ENCODE results near the gene KCNMB1.
"Not testable (repeated sequence)": the region's sequence is repeated elsewhere in the genome, so short reads cannot be mapped to it uniquely, and the experiment has no call there.

Gene KCNMB1

GRCh38 chr5:170378740-170379139, 10.4 kb downstream of the KCNMB1 start:
- Histone ChIP-seq H3K4me1 (ENCODE audit: insufficient read depth, insufficient read length) (peaks cover 5% of the 10 kb centered on the region), H3K9me3 (ENCODE audit: insufficient read depth, low read length) (no peaks in the 10 kb centered on the region), H3K27me3 (ENCODE audit: insufficient read depth, insufficient read length) (no peaks in the 10 kb centered on the region), H3K36me3 (ENCODE audit: insufficient read depth, insufficient read length, low read length) (no peaks in the 10 kb centered on the region), H3K9ac (ENCODE audit: insufficient read length, low read depth) (no peak overlapping the region), H3K4me3 (ENCODE audit: insufficient read length, low read depth) (no peak overlapping the region)
- DNase-seq (ENCODE audit: low read depth, low spot score), result no peak
- TF ChIP-seq YY1 (IDR thresholded peaks at IDR 0.05; ENCODE audit: insufficient read depth, insufficient read length) (no peak), SUZ12 (IDR thresholded peaks at IDR 0.05; ENCODE audit: extremely low read depth, insufficient read depth, insufficient read length) (no peak), ZNF274 (IDR thresholded peaks at IDR 0.05; ENCODE audit: low read depth, low read length) (no peak)

DNA sequence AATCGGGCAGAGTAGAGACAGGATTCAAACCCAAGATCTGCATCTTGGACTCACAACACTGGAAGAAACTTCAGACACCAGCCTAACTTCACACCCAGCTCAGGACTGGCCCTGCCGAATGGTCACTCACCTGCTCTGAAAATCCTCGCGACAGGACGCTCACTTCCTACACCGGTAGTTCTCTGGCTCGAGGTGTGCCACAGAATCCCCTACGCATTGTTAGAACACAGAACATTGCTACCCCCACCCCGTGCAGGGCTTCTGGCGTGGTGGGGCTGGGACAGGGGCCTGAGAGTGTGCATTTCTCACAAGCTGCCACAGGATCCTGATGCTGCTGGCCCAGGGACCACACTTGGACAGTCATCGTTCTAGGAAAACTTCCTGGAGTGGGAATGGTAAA, 12.1 kb downstream of the KCNMB1 start:
- peaks cover 5% of the 10 kb centered on the region for H3K4me1 ChIP-seq (ENCODE audit: insufficient read depth, insufficient read length)

GRCh38 chr5:170376526-170376925, 12.6 kb downstream of the KCNMB1 start:
- H3K9ac ChIP-seq (ENCODE audit: insufficient read length, low read depth); H3K4me1 ChIP-seq (ENCODE audit: insufficient read depth, insufficient read length); H3K4me3 ChIP-seq (ENCODE audit: insufficient read length, low read depth); H3K27me3 ChIP-seq (ENCODE audit: insufficient read depth, insufficient read length); H3K9me3 ChIP-seq (ENCODE audit: insufficient read depth, low read length); DNase-seq (ENCODE audit: low read depth, low spot score); H3K36me3 ChIP-seq (ENCODE audit: insufficient read depth, insufficient read length, low read length): not testable (repeated sequence)

More for the DNA sequence above, 12.1 kb downstream of the KCNMB1 start:
- TF ChIP-seq ZNF274 (IDR thresholded peaks at IDR 0.05; ENCODE audit: low read depth, low read length) (no peak), SUZ12 (IDR thresholded peaks at IDR 0.05; ENCODE audit: extremely low read depth, insufficient read depth, insufficient read length) (no peak), YY1 (IDR thresholded peaks at IDR 0.05; ENCODE audit: insufficient read depth, insufficient read length) (no peak)
- H3K27me3 ChIP-seq (ENCODE audit: insufficient read depth, insufficient read length), result no peaks in the 10 kb centered on the region
- H3K9me3 ChIP-seq (ENCODE audit: insufficient read depth, low read length), result no peaks in the 10 kb centered on the region
- DNase-seq (ENCODE audit: low read depth, low spot score), result no peak
- no peak overlapping the region for H3K9ac ChIP-seq (ENCODE audit: insufficient read length, low read depth)
- no peak overlapping the region for H3K4me3 ChIP-seq (ENCODE audit: insufficient read length, low read depth)
- H3K36me3 ChIP-seq (ENCODE audit: insufficient read depth, insufficient read length, low read length), result no peaks in the 10 kb centered on the region

DNA sequence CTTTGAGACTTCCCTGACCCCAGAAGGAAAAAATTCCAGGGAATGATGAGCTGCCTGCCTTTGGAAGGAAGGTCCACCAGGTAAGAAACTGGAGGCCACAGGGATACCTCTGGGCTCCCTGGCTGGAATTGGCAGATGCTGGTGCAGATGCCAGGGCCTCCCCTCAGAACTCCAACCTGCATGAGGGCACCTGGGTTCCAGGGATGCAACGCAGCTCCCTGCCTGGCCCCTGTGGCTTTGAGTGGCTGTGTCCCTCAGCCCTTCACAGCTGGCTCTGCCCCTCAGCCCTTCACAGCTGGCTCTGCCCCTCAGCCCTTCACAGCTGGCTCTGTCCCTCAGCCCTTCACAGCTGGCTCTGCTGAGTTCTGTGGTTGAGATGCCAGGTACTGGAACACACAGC, 13.9 kb downstream of the KCNMB1 start:
- peaks cover 3% of the 10 kb centered on the region for H3K4me1 ChIP-seq (ENCODE audit: insufficient read depth, insufficient read length)
- TF ChIP-seq SUZ12 (IDR thresholded peaks at IDR 0.05; ENCODE audit: extremely low read depth, insufficient read depth, insufficient read length) (no peak), YY1 (IDR thresholded peaks at IDR 0.05; ENCODE audit: insufficient read depth, insufficient read length) (no peak), ZNF274 (IDR thresholded peaks at IDR 0.05; ENCODE audit: low read depth, low read length) (no peak)
- no peaks in the 10 kb centered on the region for H3K36me3 ChIP-seq (ENCODE audit: insufficient read depth, insufficient read length, low read length)
- H3K4me3 ChIP-seq (ENCODE audit: insufficient read length, low read depth), result no peak overlapping the region
- no peak overlapping the region for H3K9ac ChIP-seq (ENCODE audit: insufficient read length, low read depth)
- no peak for DNase-seq (ENCODE audit: low read depth, low spot score)
- no peaks in the 10 kb centered on the region for H3K27me3 ChIP-seq (ENCODE audit: insufficient read depth, insufficient read length)
- no peaks in the 10 kb centered on the region for H3K9me3 ChIP-seq (ENCODE audit: insufficient read depth, low read length)

- TF ChIP-seq YY1 (IDR thresholded peaks at IDR 0.05; ENCODE audit: insufficient read depth, insufficient read length), result no peak
- TF ChIP-seq ZNF274 (IDR thresholded peaks at IDR 0.05; ENCODE audit: low read depth, low read length), result no peak
- no peak for TF ChIP-seq SUZ12 (IDR thresholded peaks at IDR 0.05; ENCODE audit: extremely low read depth, insufficient read depth, insufficient read length)
- no peaks in the 10 kb centered on the region for H3K9me3 ChIP-seq (ENCODE audit: insufficient read depth, low read length)
- H3K4me1 ChIP-seq (ENCODE audit: insufficient read depth, insufficient read length), result no peaks in the 10 kb centered on the region
- H3K4me3 ChIP-seq (ENCODE audit: insufficient read length, low read depth), result no peak overlapping the region
- H3K36me3 ChIP-seq (ENCODE audit: insufficient read depth, insufficient read length, low read length), result no peaks in the 10 kb centered on the region
- no peak overlapping the region for H3K9ac ChIP-seq (ENCODE audit: insufficient read length, low read depth)
- H3K27me3 ChIP-seq (ENCODE audit: insufficient read depth, insufficient read length), result no peaks in the 10 kb centered on the region
- no peak for DNase-seq (ENCODE audit: low read depth, low spot score)
Measured at GRCh38 chr5:170372971-170373370, 16.2 kb downstream of the KCNMB1 start.

DNA sequence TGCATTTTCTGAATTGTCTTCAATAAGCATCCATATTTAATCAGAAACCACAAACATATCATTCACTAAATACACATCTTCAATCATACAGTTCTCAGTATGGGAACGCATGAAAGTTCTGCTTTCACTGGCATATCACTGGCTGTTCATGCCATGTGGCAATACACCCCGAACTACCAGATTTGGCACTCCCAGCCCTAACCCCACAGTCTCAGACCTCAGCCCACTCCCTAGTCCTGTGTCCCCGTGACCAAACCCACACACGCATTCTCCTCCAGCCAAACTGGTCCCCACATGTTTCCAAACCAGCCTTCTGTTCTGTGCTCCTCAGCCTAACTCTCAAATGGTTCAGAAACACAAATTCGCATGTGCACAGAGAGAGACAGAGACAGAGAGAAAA, 20.6 kb downstream of the KCNMB1 start:
- Histone ChIP-seq H3K9ac (ENCODE audit: insufficient read length, low read depth) (no peak overlapping the region), H3K27me3 (ENCODE audit: insufficient read depth, insufficient read length) (no peaks in the 10 kb centered on the region), H3K36me3 (ENCODE audit: insufficient read depth, insufficient read length, low read length) (no peaks in the 10 kb centered on the region), H3K9me3 (ENCODE audit: insufficient read depth, low read length) (no peaks in the 10 kb centered on the region), H3K4me3 (ENCODE audit: insufficient read length, low read depth) (no peak overlapping the region), H3K4me1 (ENCODE audit: insufficient read depth, insufficient read length) (no peaks in the 10 kb centered on the region)
- DNase-seq (ENCODE audit: low read depth, low spot score), result no peak
- TF ChIP-seq SUZ12 (IDR thresholded peaks at IDR 0.05; ENCODE audit: extremely low read depth, insufficient read depth, insufficient read length) (no peak), YY1 (IDR thresholded peaks at IDR 0.05; ENCODE audit: insufficient read depth, insufficient read length) (no peak), ZNF274 (IDR thresholded peaks at IDR 0.05; ENCODE audit: low read depth, low read length) (no peak)

DNA sequence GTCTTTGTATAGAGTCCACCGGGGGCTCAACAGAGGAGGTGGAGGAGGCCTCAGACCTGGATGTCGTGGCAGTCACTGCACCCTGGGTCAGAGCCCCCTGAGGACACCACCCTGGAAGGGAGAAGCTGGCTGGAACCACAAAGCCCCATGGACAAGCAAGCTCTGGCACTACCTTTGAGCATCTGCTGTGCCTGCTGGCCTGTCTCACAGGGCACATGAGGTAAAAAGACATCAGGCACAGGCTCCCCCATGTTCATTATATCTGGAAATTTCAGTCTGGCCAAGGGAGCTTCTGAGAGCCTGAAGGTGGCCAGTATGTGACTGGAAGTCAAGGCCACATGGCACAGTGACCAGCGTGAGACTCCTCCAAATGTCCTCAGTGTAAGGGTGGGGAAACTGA, 22.9 kb downstream of the KCNMB1 start:
- Histone ChIP-seq H3K9ac (ENCODE audit: insufficient read length, low read depth) (no peak overlapping the region), H3K36me3 (ENCODE audit: insufficient read depth, insufficient read length, low read length) (no peaks in the 10 kb centered on the region), H3K4me3 (ENCODE audit: insufficient read length, low read depth) (no peak overlapping the region), H3K27me3 (ENCODE audit: insufficient read depth, insufficient read length) (no peaks in the 10 kb centered on the region), H3K4me1 (ENCODE audit: insufficient read depth, insufficient read length) (no peaks in the 10 kb centered on the region), H3K9me3 (ENCODE audit: insufficient read depth, low read length) (no peaks in the 10 kb centered on the region)
- TF ChIP-seq YY1 (IDR thresholded peaks at IDR 0.05; ENCODE audit: insufficient read depth, insufficient read length) (no peak), SUZ12 (IDR thresholded peaks at IDR 0.05; ENCODE audit: extremely low read depth, insufficient read depth, insufficient read length) (no peak), ZNF274 (IDR thresholded peaks at IDR 0.05; ENCODE audit: low read depth, low read length) (no peak)
- no peak for DNase-seq (ENCODE audit: low read depth, low spot score)

- H3K9ac ChIP-seq (ENCODE audit: insufficient read length, low read depth), result no peak overlapping the region
- H3K36me3 ChIP-seq (ENCODE audit: insufficient read depth, insufficient read length, low read length), result no peaks in the 10 kb centered on the region
- no peak for TF ChIP-seq ZNF274 (IDR thresholded peaks at IDR 0.05; ENCODE audit: low read depth, low read length)
- TF ChIP-seq SUZ12 (IDR thresholded peaks at IDR 0.05; ENCODE audit: extremely low read depth, insufficient read depth, insufficient read length), result no peak
- no peak for TF ChIP-seq YY1 (IDR thresholded peaks at IDR 0.05; ENCODE audit: insufficient read depth, insufficient read length)
- no peaks in the 10 kb centered on the region for H3K9me3 ChIP-seq (ENCODE audit: insufficient read depth, low read length)
- H3K27me3 ChIP-seq (ENCODE audit: insufficient read depth, insufficient read length), result no peaks in the 10 kb centered on the region
- no peaks in the 10 kb centered on the region for H3K4me1 ChIP-seq (ENCODE audit: insufficient read depth, insufficient read length)
- no peak for DNase-seq (ENCODE audit: low read depth, low spot score)
- no peak overlapping the region for H3K4me3 ChIP-seq (ENCODE audit: insufficient read length, low read depth)
Measured at GRCh38 chr5:170365831-170366230, 23.3 kb downstream of the KCNMB1 start.

Data from NT2/D1 (cell line).